Measurements from ENCODE around the gene RTP5.
"Not testable (repeated sequence)": the region's sequence is repeated elsewhere in the genome, so short reads cannot be mapped to it uniquely, and the experiment has no call there.

Gene RTP5

DNA sequence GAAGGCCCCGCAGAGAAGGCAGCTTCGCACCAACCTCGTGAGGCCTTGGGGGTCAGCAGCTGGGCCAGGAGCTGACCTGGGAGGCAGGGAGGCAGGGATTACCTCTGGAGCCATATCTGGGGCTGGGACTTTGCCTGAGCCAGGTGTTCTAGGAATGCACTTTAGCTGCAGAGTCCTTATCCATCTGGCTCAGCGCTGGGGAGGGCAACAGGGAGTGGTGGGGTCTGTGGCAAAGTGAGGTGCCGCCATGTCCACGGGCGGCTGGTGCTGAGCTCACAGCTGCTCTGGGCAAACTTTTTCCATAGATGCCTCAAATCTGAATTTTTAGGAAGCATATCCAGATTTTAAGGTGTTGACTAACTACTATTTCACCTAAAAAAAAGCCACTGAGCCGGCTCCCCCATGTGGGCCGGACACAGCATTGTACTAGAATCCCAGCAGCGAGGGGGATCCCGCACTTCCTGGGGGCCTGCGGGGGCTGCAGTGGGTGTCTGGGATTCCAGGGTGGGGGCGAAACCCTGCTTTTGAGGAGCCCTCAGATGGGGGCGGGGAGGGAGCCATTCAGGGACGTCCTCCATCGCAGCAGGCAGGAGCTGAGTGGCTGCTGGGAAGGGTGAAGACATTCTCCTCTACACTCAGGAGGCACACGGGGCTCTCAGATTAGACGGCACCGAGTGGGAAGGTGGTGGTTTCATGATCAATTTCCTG, 34.6 kb downstream of the RTP5 start:
- no peak for DNase-seq

DNA sequence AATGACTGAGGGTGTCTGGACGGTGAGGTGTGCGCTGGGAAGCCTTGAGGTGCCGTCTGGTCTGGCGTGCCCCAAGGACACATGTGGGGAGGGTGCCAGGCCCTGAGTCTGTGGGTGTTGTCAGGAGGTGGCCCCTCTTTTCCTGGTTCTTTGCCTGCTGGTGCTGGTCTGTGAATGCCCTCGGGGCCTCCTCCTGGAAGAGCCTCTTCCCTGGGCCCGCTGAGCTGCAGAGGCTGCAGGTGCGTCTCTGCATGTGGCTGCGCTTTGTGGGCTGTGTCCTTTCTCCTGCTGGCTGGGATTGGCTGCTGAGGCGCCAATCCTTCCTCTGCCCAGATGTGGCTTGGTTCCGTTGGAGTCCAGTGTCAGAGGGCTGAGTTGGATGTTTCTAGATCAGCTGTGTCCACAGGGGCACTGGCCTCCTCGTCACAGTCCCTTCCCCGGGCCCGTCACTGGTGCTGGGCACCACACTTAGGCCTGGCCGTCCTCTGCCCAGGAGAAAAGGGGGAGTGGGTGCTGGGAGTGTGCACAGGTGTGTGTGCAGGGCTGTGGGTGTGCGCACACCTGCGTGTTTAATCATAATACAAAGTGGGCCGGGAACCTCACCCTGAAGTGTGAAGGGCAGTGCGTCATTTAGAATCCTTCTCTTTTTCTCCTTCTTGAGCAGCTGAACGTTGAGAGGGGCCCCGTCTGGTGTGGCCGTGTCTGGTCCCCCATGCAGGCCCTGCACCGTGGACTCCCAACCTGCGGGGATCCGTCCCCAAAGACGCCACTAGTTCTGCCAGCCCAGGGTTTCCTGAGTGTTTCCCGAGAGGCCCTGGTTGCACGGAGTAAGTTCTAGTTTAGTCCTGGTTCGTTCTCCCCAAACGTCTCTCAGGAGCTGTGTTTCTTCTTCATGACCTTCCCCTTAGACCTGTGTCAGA, 35.5 kb downstream of the RTP5 start:
- no peak for DNase-seq

DNA sequence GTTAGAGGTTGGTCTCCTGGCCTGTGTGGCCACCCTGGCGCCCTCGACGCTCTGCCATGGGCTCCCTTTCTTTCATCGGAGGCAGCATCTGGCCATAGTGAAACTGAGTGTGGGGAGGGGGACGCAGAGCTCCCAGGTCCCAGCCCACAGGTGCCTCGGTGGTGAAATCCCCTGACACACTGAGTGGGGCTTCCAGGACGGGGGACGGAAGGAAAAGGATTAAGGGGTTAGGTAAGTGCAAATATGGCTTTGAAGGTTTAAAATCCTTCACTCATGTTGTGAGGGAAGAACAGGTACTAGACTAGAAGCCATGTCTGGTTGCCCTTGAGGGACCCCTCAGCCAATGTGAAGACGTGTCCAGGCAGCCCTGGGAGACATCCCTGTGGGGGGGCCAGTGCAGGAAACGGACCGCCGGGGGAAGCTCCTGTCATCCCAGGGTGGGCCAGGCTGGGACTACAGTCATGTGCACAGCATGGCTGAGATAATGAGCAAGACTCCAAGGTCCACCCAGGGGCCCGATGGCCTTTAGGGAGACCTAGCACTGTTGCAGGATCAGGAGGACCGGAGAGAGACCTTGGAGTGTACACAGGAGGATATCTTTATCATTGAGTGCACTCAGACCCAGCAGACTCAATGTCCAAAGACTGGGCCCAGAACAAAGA, 36.3 kb downstream of the RTP5 start:
- DNase-seq: no peak

DNA sequence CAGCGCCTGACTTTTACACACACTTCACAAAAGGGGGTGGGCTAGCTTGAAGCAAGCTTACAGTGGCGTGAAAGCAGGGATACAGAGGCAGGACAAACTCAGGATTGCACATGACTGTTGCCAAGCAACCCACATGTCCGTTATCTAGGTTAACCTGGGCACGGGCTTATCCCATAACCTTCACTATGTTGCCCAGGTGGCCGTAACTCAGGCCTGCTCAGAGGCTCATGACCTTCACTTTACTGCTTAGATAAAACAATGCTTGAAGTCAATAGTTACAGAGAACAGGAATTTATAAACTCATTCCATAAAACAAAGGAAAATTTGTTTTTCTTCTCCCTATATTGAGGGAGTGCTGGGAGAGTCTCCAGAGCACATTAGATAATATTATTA, 36.8 kb downstream of the RTP5 start:
- not testable (repeated sequence) for DNase-seq

DNA sequence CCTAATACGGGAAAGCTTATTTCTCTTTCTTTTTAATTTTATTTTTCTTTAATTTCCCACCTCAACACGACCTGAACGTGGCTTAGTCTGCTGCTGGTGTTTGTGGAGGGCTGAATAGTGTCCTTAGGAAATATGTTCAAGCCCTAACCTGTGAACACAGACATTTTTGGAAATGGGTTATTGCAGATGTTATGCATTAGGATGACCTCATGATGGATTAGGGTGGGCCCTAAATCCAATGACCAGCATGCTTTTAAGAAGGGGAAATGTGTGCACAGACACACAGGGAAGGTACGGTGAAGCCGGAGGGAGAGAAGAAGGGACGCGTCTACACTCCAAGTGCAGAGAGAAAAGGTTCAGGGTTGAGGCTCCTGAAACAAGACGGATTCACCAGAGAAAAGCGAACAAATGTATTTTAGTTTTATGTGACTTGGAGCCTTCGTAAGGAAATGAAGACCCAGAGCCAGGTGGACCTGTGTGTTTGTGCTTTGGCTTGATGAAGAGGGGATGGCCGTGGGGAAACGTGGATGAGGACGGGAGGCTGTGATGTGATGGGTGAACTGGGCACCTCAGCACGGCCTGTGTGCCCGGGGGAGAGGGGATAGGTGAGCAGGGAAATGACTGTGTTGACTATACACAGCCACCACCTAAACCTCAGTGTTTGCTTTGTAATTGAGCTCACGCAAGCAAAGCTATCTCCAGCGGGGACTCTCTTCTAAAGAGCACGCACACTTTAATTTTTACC, 37.5 kb downstream of the RTP5 start:
- no peak for DNase-seq

DNA sequence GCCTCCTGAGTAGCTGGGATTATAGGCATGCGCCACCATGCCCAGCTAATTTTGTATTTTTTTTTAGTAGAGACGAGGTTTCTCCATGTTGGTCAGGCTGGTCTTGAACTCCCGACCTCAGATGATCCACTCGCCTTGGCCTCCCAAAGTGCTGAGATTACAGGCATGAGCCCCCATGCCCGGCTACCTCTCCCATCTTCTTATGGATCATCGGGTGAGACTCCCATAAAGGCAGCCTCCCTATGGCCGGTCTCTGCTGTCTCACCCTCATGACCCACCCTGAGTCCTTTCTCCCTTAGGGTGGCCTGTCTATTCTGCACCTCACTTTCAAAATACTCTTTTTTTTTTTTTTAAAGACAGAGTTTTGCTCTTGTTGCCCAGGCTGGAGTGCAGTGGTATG, 38.3 kb downstream of the RTP5 start:
- DNase-seq: not testable (repeated sequence)

DNA sequence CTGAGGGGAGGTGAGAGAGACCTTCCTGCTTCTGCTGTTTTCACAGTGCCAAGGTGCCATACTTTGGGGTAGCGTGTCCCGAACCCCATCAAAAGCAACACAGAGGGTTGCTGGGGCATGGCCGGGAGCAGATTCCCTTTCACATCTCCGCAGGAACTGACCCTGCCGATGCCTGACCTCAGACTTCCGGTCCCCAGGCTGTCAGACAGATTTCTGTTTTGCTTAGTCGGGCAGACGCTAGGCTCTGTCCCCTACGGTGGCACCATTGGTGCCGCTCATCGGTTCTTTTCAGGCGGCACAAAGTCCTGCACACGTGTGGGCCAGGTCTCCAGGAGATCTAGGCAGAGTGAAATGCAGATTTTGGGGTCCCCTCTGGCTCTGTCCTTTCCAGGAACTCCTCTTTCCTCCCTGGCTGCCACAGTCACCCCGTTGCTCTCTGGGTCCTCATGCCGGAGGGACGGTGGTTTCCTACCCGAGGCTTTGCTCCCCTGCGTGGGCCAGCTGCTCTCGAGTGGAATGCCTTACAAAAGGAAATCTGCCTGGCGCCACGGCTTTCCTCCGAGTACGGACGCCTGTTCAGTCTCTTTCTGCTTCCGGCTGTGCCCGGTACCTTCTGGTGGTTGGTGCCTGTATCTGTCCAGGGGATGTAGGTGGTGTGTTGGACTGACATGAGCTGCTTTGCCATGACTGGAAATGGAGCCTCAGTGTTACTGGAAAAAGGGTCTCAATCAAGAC, 39.3 kb downstream of the RTP5 start:
- no peak for DNase-seq

DNA sequence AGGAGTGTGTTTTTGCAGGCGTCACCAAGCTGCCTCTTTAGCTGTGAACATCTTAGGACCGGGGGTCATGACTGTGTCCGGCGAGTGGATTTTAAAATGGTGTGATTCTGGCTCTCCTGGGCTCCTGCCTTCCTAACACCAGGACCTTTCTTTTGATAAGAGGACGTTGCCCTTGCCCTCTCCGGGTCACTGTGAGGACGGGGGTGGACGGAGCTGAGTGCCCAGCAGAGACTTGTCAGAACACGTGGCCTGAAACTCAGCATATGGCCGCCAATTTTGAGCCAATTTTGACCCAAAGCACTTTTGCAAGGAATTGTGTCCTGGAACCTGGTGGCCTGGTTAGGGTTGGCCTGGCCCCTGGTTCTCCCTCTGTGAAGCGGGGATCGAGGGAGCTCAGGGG, 40.2 kb downstream of the RTP5 start:
- DNase-seq: no peak

DNA sequence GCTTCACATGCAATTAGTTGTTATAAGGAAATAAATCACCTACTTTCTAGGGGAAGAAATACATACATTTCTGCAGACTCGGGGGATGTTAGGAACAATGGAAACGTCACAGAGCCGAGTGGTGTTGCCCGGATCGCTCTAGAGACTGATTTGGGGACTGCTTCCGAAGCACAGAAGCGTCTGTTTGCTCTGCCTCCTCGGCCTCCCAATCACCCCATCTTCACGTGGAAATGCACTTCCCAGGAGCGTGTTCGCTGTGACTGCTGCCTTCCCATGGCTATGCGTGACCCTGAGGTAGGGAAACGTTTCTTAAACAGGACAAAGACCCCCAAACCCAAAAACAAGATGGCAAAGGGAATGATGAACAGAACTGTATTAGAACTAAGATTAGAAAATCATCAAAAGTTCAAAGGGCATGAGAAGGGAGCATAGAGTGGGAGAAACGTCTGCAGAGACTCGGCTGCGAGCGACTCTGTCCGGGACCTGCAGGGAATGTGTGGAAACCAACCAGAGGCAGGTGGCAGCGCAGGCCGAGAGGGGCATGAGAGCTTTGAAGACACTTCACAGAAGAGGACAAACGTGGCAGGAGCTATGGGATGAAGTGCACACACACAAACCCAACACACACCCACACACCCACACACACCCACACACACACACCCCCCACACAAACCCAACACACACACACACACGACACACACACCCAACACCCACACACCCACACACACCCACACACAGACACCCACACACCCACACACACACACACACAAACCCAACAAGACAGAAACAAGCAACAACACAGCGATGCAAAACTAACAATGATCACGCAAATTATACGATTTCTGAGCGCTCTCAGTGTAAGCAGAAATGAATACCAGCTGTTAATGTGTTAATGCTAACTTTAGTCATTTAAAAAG, 41.3 kb downstream of the RTP5 start:
- no peak for DNase-seq

DNA sequence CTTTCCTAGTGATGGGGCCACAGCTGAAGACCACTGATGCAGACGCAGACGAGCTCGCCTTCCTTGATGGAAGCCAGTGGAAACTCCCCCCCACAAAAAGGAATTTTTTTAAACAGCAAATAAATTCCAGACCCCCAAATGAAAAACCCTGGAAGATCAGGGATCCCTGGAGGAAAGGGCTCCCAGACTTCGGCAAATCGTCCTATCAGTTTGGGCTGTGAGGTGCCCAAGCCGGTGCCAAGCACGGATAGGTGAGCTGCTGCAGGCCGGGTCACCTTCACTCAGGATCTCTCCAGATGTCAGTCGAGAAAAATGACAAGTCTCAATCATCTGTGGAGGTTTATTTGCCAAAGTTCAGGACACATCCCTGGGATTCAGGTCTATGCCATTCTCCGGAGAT, 42.0 kb downstream of the RTP5 start:
- no peak for DNase-seq

DNA sequence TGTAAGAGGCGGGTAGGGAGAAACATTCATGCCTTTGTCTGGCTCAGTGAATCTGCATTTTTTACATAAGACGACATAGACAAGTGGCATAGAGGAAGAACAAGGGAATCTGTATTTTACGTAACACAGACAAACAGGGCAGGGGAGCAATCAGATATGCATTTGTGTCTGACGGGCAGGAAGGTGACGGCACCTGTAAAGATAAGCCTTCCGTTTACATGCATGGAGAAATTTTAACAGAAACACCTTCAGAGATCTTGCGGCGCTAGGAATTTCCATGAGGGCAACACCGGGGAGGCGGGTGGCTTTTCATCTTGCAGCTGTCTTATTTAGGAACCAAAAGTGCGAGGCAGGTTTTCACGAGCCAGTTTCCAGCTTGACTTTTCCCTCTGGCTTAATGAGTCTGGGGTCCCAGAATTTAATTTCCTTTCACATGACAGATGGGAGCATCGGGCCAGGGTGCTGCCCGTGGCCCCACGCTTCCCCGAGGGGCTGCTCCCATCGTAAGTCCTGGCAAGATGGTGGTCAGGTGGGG, 42.6 kb downstream of the RTP5 start:
- no peak for DNase-seq

DNA sequence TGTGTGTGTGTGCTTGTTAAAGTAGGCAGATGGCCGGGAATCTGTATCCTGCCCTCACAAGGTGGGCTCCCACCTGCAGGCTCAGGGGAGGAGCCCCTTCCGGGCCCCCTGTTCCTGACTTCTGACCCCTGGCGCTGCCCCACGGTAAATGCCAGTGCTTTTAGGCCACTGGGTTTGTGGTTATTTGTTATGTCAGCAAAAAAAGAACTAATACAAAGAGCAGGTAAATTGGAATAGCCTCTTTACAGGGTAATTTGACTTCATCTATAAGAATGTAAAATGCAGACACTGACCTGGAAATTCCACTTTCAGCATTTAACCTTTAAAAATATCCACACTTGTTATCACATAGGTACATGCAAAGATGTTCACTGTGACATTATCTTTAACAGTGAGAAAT, 44.2 kb downstream of the RTP5 start:
- DNase-seq: no peak

DNA sequence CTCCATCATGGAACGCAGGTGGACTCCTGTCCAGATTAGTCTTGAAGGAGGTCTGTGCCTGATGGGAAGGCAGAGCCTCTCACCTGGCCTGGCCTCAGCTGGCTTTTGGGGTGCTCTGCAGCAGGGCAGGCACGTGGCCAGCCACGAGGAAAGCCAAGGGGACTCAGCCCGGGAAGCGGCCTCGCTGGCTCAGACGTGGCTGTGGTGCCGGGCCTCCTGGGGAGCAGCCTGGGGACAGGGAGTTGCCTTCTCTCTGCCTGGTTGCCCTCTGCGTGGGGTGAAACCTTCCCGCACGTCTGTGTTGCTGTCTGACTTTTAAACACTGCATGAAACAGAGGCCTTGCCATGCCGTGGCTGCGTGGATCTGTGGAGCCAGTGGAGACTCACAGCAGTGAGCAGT, 45.0 kb downstream of the RTP5 start:
- DNase-seq: no peak

DNA sequence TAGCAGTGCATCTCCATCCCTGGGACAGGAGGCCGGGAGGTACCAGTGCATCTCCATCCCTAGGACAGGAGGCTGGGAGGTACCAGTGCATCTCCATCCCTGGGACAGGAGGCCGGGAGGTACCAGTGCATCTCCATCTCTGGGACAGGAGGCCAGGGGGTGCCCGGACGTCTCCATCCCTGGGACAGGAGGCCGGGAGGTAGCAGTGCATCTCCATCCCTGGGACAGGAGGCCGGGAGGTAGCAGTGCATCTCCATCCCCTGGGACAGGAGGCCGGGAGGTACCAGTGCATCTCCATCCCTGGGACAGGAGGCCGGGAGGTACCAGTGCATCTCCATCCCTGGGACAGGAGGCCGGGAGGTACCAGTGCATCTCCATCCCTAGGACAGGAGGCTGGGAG, 52.1 kb downstream of the RTP5 start:
- not testable (repeated sequence) for DNase-seq

DNA sequence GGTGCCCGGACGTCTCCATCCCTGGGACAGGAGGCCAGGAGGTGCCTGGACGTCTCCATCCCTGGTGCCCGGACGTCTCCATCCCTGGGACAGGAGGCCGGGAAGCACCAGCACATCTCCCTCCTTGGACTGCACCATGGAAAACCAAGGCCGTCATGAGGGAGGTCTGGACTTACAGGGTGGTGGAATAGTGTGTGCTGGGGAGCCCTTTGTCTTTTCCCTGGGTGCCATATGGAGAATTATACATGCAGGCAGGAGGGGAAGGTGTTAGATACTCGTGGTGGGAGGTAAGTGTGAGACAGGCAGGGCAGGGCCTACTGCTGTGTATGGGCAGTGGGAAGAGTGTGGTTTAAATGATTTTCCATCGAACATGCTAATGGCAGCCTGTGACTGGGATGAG, 52.9 kb downstream of the RTP5 start:
- DNase-seq: no peak

DNA sequence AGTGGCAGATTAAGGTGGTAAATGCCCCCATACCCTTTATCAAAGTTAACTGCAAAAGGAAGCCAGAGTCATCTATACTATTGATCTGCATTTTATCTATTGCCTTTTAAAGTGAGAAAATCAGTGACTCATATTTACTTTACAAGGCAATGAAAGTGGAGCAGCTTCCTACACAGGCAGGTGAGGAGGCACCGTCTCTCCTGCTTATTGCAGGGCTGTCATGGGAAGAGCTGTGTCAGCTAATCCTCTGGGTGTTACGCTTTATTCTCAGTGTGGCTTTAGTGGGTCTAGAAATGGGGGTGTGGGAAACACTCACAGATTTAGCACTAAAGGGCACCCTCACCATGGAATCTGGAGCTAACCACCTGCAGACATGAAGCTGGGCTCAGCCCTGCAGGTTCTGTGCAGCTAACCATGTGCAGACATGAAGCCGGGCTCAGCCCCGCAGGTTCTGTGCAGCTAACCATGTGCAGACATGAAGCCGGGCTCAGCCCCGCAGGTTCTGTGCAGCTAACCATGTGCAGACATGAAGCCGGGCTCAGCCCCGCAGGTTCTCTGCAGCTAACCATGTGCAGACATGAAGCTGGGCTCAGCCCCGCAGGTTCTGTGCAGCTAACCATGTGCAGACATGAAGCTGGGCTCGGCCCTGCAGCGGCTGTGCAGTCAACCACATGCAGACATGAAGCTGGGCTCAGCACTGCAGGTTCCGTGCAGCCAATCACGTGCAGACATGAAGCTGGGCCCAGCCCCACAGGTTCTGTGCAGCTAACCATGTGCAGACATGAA, 53.5 kb downstream of the RTP5 start:
- not testable (repeated sequence) for DNase-seq
